GM12878 (cell line): ENCODE measurements around the gene ECT2L. TPM values are rescaled to one million over a fixed set of nuclear protein-coding genes. Genes with fewer than 3 reads are reported as not detected.

Source experiments
- ATAC-seq: fragments of 200-7000 bp; cut with Tn5 transposase; 3 replicates; pipeline ENCODE4 v1.9.1; 2020; ENCODE audit warnings: mild to moderate bottlenecking, moderate library complexity
- BruUV-seq: library from RNA; stranded (reverse); fragments of 400-500 nt; replicated peaks from 2 replicates; lab custom pipeline; 2021; lab: Mats Ljungman, UMichigan
- CTCF ChIA-PET: fragments of 300-600 bp; sonication (Branson Sonifier 250); formaldehyde crosslinking; extraction: SDS; loops from one replicate; lab custom pipeline; 2021; ENCODE audit warnings: inconsistent platforms; lab: Yijun Ruan, JAX
- POLR2A ChIA-PET: fragments of 350-600 bp; formaldehyde crosslinking; extraction: SDS; loops from one replicate; lab custom pipeline; 2021; ENCODE audit warnings: inconsistent platforms; lab: Charles Lee
- RAD21 ChIA-PET: fragments of 300-600 bp; sonication (Branson Sonifier 250); formaldehyde crosslinking; loops from one replicate; lab custom pipeline; 2023; ENCODE audit warnings: antibody characterized with exemption; ENCODE audit not compliant: unreplicated experiment; lab: Charles Lee
- SMC1A ChIA-PET: fragments of 300-600 bp; sonication (Branson Sonifier 250); formaldehyde crosslinking; loops from one replicate; lab custom pipeline; 2023; ENCODE audit not compliant: unreplicated experiment, uncharacterized antibody; lab: Charles Lee
- DNase-seq: peaks from one replicate; pipeline ENCODE4 v3.0.0-alpha.2; 2011; ENCODE audit warnings: low read depth, low spot score
- FAIRE-seq: peaks from 3 replicates; lab custom pipeline; 2011; peaks lifted over from hg19 to GRCh38; lab: Jason Lieb, UNC
- H2AFZ ChIP-seq: 2 replicates; pipeline ENCODE4 v1.6.0; 2011; ENCODE audit warnings: low read depth, low read length, control low read depth; ENCODE audit not compliant: control insufficient read depth
- H3K27ac ChIP-seq: 2 replicates; pipeline ENCODE4 v1.5.1; 2011; ENCODE audit warnings: control low read depth; ENCODE audit not compliant: control insufficient read depth, insufficient read depth
- H3K27me3 ChIP-seq, 2 experiments: replicated peaks in 1 of 2; 2 replicates each; pipeline versions ENCODE4 v1.6.0 to v1.6.1; 2011; ENCODE audit warnings: low read length in 1 of 2; ENCODE audit not compliant: control insufficient read depth in 2 of 2, insufficient read depth in 2 of 2
- H3K36me3 ChIP-seq, 2 experiments: 2 replicates each; pipeline ENCODE4 v1.5.1; 2011; ENCODE audit warnings: low read length in 1 of 2; ENCODE audit not compliant: control insufficient read depth in 2 of 2, insufficient read depth in 2 of 2
- H3K4me1 ChIP-seq: 2 replicates; pipeline ENCODE4 v1.6.1; 2011; ENCODE audit warnings: mild to moderate bottlenecking, low read length, moderate library complexity, mixed read lengths; ENCODE audit not compliant: control insufficient read depth, insufficient read depth
- H3K4me2 ChIP-seq: 2 replicates; pipeline ENCODE4 v1.6.0; 2011; ENCODE audit warnings: control low read depth; ENCODE audit not compliant: control insufficient read depth, insufficient read depth
- H3K4me3 ChIP-seq: fragments of 200-600 bp; sonication (generic); 2 replicates; pipeline ENCODE4 v1.5.1; 2016
- H3K79me2 ChIP-seq: 2 replicates; pipeline ENCODE4 v1.6.0; 2011; ENCODE audit warnings: low read length; ENCODE audit not compliant: control insufficient read depth, insufficient read depth
- H3K9ac ChIP-seq: 2 replicates; pipeline ENCODE4 v1.8.0; 2011; ENCODE audit warnings: low read length, control low read depth, mixed read lengths; ENCODE audit not compliant: control insufficient read depth, insufficient read depth
- H3K9me3 ChIP-seq: replicated peaks from 3 replicates; pipeline ENCODE4 v1.5.1; 2011; ENCODE audit warnings: mild to moderate bottlenecking, low read length; ENCODE audit not compliant: control insufficient read depth, insufficient read depth
- H4K20me1 ChIP-seq: 2 replicates; pipeline ENCODE4 v1.6.0; 2011; ENCODE audit not compliant: control insufficient read depth, insufficient read depth
- CEBPB ChIP-seq, 2 experiments: fragments of 150-350 bp in 1 of 2; IDR thresholded peaks; 2 replicates each; pipeline ENCODE4 v1.6.1; 2012 to 2014; ENCODE audit warnings: low read depth in 2 of 2, low read length in 2 of 2, borderline replicate concordance in 1 of 2, inconsistent platforms in 1 of 2
- IKZF2 ChIP-seq, 2 experiments: fragments of 450-650 bp; IDR thresholded peaks; 2 replicates each; pipeline ENCODE4 v1.6.1; 2017; ENCODE audit warnings: mild to moderate bottlenecking in 2 of 2, moderate library complexity in 2 of 2
- IRF3 ChIP-seq: fragments of 450-650 bp; IDR thresholded peaks from 2 replicates; pipeline ENCODE4 v1.6.1; 2014; ENCODE audit warnings: mild to moderate bottlenecking
- IRF4 ChIP-seq: IDR thresholded peaks from 2 replicates; pipeline ENCODE4 v1.6.1; 2011; ENCODE audit warnings: low read depth, low read length
- JUNB ChIP-seq: IDR thresholded peaks from 2 replicates; pipeline ENCODE4 v1.6.1; 2016; ENCODE audit warnings: antibody characterized with exemption, mild to moderate bottlenecking
- KDM1A ChIP-seq: fragments of 200-600 bp; sonication (generic); IDR thresholded peaks from 2 replicates; pipeline ENCODE4 v1.6.1; 2016; ENCODE audit warnings: borderline replicate concordance
- MXI1 ChIP-seq: fragments of 150-350 bp; IDR thresholded peaks from 2 replicates; pipeline ENCODE4 v1.6.1; 2011; ENCODE audit warnings: low read depth, mild to moderate bottlenecking, inconsistent platforms, low read length, improper control_type of control experiment
- NFYB ChIP-seq: IDR thresholded peaks from 2 replicates; pipeline ENCODE4 v1.6.1; 2011; ENCODE audit warnings: low read depth, mild to moderate bottlenecking, low read length, improper control_type of control experiment, moderate library complexity; ENCODE audit not compliant: insufficient read depth
- PAX8 ChIP-seq: fragments of 450-650 bp; IDR thresholded peaks from 2 replicates; pipeline ENCODE4 v1.6.1; 2017; ENCODE audit warnings: mild to moderate bottlenecking, moderate library complexity
- PRDM15 ChIP-seq: fragments of 450-650 bp; formaldehyde crosslinking; IDR thresholded peaks from 2 replicates; pipeline ENCODE4 v1.4.0; 2020; ENCODE audit warnings: mild to moderate bottlenecking, moderate library complexity
- WGBS: methylation state at CpG from one replicate; pipeline ENCODE4 v1.1.6; 2016; ENCODE audit warnings: low lambda C conversion rate; ENCODE audit not compliant: insufficient replicate concordance, insufficient coverage; ENCODE audit errors: missing lambda C conversion rate; 5-methylcytosine and 5-hydroxymethylcytosine counted together
- in situ Hi-C: fragments of 300-500 bp; cut with MboI; formaldehyde crosslinking; loops from 9 replicates; pipeline ENCODE4 v1.14.3; 2018; ENCODE audit warnings: mixed read lengths
- intact Hi-C: fragments of 100-400 bp; cut with micrococcal nuclease; formaldehyde crosslinking; loops from one replicate; pipeline ENCODE4 v1.14.2; 2022; ENCODE audit not compliant: unreplicated experiment
- polyA plus RNA-seq, 11 experiments: library from polyadenylated mRNA; depleted of rRNA in 4 of 11; unstranded in 6 of 11; stranded (reverse) in 5 of 11; fragments of >200 nt; fragmentation: Nextera tagmentation in 4 of 11; fragmentation: Illumina TruSeq in 1 of 11; extraction: Ambion mirVana in 4 of 11; extraction: Trizol in 1 of 11; gene quantifications; 1 replicate in 1 of 11; 2 replicates in 10 of 11; pipeline versions ENCODE4 v1.2.1 to v1.2.3, GENCODE V29; 2011 to 2016; ENCODE audit warnings: inconsistent platforms in 2 of 11, missing spikeins in 2 of 11, low read depth in 1 of 11
- total RNA-seq, 4 experiments: library from RNA; depleted of rRNA in 3 of 4; stranded (reverse); fragments of >200 nt in 3 of 4; fragmentation: Illumina TruSeq in 1 of 4; extraction: Trizol in 1 of 4; gene quantifications; 2 replicates each; pipeline versions ENCODE4 v1.2.1 to v1.2.3, GENCODE V29; 2013 to 2021
- TF ChIP-seq, protein P1 (sequence below), 3 experiments: IDR thresholded peaks in 2 of 3; conservative IDR thresholded peaks in 1 of 3; 2 replicates each; pipeline ENCODE4 v1.5.1; 2011; ENCODE audit warnings: low read depth in 3 of 3, low read length in 3 of 3, mild to moderate bottlenecking in 3 of 3, control low read depth in 2 of 3, moderate library complexity in 2 of 3, inconsistent platforms in 1 of 3, mixed read lengths in 1 of 3; ENCODE audit not compliant: control insufficient read depth in 2 of 3, insufficient read depth in 1 of 3; ENCODE audit errors: extremely low read depth in 1 of 3
- TF ChIP-seq, protein P2 (sequence below): fragments of 450-650 bp; IDR thresholded peaks from 2 replicates; pipeline ENCODE4 v1.6.1; 2017; ENCODE audit warnings: mild to moderate bottlenecking, moderate library complexity

ECT2L gene
- total and polyA plus RNA-seq, 10 of the 15 experiments (the other 5 are each of a cell fraction or from before 2014, with no cell fraction given): 0.05 to 0.09 TPM; not detected in 8

GRCh38 chr6:138833816-138834539, 38.1 kb downstream of the ECT2L start:
- DNase-seq (no peak), ATAC-seq (no peak), FAIRE-seq (peak; percentile 27)
- WGBS: 59% methylated on average over 4 of the region's 4 CpGs
- Histone ChIP-seq H3K27me3 (no peaks in the 10 kb centered on the region), H3K9me3 (no peaks in the 10 kb centered on the region), H3K27ac (no peak overlapping the region), H3K79me2 (no peaks in the 10 kb centered on the region), H3K4me1 (no peaks in the 10 kb centered on the region), H2AFZ (no peak overlapping the region), H3K36me3 (no peaks in the 10 kb centered on the region), H3K4me2 (no peak overlapping the region), H3K9ac (no peak overlapping the region), H3K4me3 (no peak overlapping the region), H4K20me1 (no peaks in the 10 kb centered on the region)
- ChIA-PET POLR2A (no interaction called here), SMC1A (interaction anchor here (1.0 to 1.7 kb wide), 2 partner anchors 10 to 31 kb away, joined by 4 to 6 read pairs; no protein-coding TSS in a partner anchor), CTCF (no interaction called here), RAD21 (no interaction called here)
- no TSS peak for BruUV-seq
- intact Hi-C loops: no loop called here
- in situ Hi-C loops: no loop called here
- no peak for TF ChIP-seq IRF4
- TF ChIP-seq NFYB: no peak
- no peak for TF ChIP-seq PRDM15 (CRISPR knock-in tag)
- TF ChIP-seq MXI1: no peak
- no peak for TF ChIP-seq CEBPB (IDR thresholded peaks at IDR 0.05; ENCODE audit: borderline replicate concordance in 1 of 2, low read depth in 2 of 2, low read length in 2 of 2)
- no peak for TF ChIP-seq PAX8
- no peak for TF ChIP-seq KDM1A
- TF ChIP-seq, protein P1, sequence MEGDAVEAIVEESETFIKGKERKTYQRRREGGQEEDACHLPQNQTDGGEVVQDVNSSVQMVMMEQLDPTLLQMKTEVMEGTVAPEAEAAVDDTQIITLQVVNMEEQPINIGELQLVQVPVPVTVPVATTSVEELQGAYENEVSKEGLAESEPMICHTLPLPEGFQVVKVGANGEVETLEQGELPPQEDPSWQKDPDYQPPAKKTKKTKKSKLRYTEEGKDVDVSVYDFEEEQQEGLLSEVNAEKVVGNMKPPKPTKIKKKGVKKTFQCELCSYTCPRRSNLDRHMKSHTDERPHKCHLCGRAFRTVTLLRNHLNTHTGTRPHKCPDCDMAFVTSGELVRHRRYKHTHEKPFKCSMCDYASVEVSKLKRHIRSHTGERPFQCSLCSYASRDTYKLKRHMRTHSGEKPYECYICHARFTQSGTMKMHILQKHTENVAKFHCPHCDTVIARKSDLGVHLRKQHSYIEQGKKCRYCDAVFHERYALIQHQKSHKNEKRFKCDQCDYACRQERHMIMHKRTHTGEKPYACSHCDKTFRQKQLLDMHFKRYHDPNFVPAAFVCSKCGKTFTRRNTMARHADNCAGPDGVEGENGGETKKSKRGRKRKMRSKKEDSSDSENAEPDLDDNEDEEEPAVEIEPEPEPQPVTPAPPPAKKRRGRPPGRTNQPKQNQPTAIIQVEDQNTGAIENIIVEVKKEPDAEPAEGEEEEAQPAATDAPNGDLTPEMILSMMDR (IDR thresholded peaks at IDR 0.05 in 2 of 3, conservative IDR thresholded peaks at IDR 0.05 in 1 of 3; ENCODE audit: control insufficient read depth in 2 of 3, extremely low read depth in 1 of 3, insufficient read depth in 1 of 3, low read depth in 3 of 3, low read length in 3 of 3): no peak
- TF ChIP-seq JUNB: no peak
- no peak for TF ChIP-seq IRF3
- no peak for TF ChIP-seq IKZF2 (IDR thresholded peaks at IDR 0.05)
- TF ChIP-seq, protein P2, sequence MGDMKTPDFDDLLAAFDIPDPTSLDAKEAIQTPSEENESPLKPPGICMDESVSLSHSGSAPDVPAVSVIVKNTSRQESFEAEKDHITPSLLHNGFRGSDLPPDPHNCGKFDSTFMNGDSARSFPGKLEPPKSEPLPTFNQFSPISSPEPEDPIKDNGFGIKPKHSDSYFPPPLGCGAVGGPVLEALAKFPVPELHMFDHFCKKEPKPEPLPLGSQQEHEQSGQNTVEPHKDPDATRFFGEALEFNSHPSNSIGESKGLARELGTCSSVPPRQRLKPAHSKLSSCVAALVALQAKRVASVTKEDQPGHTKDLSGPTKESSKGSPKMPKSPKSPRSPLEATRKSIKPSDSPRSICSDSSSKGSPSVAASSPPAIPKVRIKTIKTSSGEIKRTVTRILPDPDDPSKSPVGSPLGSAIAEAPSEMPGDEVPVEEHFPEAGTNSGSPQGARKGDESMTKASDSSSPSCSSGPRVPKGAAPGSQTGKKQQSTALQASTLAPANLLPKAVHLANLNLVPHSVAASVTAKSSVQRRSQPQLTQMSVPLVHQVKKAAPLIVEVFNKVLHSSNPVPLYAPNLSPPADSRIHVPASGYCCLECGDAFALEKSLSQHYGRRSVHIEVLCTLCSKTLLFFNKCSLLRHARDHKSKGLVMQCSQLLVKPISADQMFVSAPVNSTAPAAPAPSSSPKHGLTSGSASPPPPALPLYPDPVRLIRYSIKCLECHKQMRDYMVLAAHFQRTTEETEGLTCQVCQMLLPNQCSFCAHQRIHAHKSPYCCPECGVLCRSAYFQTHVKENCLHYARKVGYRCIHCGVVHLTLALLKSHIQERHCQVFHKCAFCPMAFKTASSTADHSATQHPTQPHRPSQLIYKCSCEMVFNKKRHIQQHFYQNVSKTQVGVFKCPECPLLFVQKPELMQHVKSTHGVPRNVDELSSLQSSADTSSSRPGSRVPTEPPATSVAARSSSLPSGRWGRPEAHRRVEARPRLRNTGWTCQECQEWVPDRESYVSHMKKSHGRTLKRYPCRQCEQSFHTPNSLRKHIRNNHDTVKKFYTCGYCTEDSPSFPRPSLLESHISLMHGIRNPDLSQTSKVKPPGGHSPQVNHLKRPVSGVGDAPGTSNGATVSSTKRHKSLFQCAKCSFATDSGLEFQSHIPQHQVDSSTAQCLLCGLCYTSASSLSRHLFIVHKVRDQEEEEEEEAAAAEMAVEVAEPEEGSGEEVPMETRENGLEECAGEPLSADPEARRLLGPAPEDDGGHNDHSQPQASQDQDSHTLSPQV: no peak
